CD4-positive, alpha-beta T cell treated with Interleukin-6 at 100 ng/mL for 8 hours (primary cell): ENCODE data around the gene ZNF597.

Source experiments
- DNase-seq: peaks from one replicate; pipeline ENCODE4 v3.0.0-alpha.2; 2020; ENCODE audit warnings: mixed read lengths, low spot score

ZNF597 gene, protein sequence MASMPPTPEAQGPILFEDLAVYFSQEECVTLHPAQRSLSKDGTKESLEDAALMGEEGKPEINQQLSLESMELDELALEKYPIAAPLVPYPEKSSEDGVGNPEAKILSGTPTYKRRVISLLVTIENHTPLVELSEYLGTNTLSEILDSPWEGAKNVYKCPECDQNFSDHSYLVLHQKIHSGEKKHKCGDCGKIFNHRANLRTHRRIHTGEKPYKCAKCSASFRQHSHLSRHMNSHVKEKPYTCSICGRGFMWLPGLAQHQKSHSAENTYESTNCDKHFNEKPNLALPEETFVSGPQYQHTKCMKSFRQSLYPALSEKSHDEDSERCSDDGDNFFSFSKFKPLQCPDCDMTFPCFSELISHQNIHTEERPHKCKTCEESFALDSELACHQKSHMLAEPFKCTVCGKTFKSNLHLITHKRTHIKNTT

DNA sequence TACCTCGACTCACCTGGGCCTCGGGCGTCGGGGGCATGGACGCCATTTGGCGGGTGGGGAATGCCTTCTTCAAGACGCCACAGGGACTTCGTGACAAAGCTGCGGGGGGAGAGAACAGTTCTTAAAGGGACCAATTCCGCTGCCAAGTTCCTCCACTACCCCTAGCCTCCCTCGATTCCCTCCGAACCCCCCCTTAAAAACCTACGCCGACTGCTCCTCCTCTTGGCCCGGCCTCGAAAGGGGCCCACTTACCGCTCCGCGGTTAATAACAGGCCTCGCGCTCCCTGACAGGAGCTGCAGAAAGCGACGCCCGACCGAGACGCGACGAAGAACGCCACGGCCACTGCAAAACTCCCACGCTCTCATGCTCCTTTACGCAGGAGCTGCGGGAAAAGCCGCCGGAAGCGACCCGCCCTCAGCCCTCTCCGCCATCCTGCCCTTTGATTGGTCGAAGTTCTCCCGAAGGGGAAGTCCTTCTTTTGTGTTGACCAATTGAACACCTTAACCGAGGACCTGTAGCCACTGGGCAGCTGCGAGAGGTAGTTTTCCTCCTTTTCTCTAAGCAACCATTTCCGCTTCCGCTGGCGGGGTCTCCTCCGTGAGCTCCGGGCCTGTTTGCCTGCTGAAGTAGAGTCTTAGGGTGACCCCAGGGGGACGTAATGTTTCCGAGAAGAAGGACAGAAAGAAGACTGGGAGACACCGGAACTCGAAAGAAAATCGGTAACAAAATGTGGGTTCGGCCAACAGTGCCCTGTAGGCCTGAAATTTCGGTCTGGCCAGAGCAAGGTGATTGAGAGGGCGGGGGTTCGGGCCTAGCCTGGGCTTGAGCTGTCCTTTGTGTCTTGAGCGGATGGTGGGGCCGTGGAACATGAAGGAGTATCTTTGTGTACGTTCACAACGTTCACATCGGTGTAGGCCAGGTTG lies at the start of gene ZNF597, which contains the start of gene NAA60:
Gene ZNF597, minus strand, starts transcription at position 397 of the 924 bp plus-strand sequence. Its CDS starts 351 bp downstream, at position 46.
Gene NAA60, plus strand, starts transcription at position 573 of the 924 bp plus-strand sequence. CDS start 32,548 bp downstream, outside the sequence.
- DNase-seq: peak; percentile 85

DNA sequence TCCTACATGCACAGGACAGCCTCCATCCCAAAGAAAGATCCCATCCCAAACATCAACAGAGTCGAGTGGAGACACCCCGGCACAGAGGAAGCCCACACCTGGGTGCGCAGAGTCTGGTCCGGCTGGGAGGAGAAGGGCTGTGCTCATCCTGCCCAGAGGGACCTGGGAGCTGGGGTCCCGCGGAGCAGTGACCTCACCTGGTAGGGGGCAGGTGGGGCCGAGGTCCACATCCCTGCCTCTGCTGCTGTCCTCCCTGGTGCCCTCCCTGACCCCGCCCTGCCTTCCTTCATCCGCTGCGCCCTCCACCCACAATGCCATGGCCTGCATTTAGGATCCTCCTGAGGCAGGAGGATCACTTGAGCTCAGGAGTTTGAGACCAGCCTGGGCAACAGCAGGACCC lies 49.1 kb upstream of the ZNF597 start:
- DNase-seq: no peak

GRCh38 chr16:3490911-3491629 lies 47.8 kb upstream of the ZNF597 start:
- no peak for DNase-seq

DNA sequence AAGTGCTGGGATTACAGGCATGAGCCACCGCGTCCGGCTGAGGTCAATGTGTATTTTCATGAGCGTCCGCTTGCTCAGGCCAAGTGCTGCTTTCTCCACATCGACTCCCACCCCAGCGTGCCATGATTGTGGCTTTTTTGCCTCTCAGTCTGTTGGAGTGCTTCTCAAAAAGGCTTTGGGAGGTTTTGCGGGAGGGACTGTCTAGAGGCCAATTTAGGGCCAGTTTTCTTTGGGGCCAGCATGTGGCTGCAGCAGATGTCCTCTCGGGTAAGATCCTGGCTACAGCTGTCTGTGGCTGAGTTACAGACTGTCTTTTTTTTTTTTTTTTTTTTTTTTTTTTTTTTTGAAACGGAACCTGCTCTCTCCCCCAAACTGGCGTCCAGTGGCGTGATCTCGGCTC lies 45.5 kb upstream of the ZNF597 start:
- DNase-seq: no peak

GRCh38 chr16:3487521-3488410 lies 44.5 kb upstream of the ZNF597 start:
- no peak for DNase-seq

DNA sequence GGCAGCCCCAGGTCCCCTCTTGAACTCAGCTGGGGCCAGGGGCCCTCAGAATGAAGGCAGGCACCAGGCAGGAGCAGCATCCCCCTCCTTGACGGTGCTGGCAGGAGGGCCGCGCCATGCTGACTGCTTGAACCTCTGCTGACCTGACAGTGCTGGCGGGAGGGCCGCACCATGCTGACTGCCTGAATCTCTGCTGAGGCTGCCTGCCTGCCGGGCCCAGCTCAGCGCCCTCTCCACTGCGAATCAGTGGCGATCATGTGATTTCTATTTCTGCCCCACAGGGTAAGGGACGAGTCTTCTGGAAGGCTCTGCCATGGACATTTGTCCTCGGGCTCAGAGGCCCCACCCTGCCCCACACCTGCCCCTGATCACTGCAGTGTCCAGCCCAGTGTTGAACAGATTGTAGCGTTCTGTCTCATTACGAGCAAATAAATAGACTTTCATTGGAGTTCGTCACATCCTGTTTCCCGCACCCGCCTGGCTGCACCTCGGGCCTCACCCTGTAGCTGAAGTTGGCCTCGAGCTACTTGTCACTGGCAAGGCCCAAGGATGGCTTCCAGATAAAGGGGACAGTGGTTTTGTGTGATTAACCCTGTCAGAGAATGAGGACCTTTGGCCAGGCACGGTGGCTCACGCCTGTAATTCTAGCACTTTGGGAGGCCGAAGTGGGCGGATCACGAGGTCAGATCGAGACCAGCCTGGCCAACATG lies 43.4 kb upstream of the ZNF597 start:
- DNase-seq: no peak

DNA sequence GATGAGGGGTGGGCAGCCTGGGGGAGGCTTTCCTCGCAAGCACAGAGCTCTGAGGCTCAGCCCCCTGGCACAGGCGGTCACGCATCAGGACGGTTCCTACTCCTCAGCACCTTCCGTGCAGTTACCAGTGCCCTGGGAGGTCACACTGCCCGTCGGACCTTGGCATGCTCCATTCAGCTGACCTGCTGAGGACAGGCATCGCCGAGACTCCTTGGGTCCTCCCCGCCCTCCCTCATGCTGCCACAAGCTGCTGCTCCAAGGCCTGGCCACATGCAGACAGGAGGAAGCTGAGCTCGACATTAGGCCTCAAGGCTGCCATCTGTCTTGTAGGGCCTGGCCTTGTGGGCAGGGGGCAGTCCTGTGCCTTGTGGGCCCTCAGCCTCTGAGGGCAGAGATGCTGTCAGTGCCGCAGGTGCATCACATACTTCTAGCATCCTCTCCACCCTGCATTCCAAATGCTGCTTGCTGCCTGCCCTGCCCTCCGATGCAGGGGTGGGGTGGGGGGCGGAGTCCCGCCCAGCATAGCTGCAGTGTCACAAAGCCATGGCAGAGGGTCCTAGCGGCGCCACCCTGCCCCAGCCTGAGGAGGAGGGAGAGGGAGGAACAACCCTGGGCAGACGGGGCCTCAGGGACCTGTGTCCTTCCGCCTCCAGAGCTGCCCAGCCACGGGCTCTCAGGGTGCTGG lies 42.7 kb upstream of the ZNF597 start:
- no peak for DNase-seq

DNA sequence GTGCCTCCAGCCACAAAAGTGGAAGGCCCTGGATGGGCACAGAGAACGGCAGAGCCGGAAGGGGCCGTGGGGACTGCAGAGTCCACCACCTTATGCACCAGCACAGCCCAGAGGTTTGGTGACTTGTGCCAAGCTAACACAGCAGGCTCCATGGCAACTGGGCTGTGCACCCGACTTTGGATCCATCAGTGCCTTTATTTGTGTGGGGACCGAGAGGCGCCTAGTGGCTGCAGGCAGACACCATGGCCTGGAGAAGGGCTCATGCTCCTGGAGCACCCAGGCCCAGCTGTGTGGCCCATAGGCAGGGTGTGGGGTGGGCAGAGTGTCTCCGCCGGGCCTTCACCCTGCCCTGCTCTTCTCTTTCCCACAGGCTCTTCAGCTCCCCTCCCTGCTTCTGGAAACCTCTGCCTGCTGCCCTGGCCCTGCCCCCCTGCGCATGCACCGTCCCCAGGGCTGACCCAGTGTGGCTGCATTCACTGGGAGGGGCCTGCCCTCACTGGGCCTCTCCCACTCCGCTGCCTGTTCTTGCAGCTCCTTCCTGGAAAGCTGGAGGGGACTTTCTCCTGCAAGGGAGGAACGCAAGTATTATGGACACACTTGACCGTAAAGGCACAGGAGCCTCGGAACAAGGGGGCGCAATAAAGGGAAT lies 41.9 kb upstream of the ZNF597 start:
- DNase-seq: no peak

DNA sequence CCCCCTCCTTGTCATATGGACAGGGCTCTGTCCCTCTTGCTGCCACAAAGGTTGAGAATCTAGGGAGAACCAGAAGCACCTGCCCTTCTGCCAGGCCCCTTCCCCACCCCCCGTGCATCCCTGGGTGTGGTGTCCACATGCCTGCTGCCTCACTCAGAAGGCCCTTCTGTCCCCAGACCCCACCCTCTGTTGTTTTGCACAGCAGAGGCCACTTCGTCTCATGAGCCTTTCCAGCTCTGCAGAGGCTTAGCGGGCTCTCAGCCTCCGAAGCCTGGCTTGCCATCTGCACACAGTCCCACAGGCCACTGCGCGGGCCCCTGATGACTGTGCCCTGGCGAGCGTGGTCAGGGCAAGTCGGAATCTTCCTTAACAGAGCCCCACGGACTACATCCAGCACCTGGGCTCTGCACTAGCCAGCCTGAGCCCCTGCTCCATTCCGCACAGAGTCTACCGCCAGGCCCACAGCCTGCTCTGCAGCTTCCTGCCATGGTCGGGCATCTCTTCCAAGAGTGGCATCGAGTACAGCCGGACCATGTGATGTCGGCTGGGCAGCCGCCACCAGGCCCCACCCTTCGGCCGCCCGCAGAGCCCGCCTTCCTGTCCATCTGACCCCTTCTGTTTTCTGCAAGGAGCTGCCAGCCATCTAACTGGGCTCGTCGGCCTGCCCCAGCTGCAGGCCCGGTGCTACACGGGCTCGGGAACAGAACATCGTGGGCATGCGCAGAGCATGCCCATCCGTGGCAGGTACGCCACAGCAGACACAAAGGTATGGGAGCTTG lies 41.2 kb upstream of the ZNF597 start:
- no peak for DNase-seq

- no peak for DNase-seq
These were observed 39.4 kb upstream of the ZNF597 start for GRCh38 chr16:3482659-3483241.

DNA sequence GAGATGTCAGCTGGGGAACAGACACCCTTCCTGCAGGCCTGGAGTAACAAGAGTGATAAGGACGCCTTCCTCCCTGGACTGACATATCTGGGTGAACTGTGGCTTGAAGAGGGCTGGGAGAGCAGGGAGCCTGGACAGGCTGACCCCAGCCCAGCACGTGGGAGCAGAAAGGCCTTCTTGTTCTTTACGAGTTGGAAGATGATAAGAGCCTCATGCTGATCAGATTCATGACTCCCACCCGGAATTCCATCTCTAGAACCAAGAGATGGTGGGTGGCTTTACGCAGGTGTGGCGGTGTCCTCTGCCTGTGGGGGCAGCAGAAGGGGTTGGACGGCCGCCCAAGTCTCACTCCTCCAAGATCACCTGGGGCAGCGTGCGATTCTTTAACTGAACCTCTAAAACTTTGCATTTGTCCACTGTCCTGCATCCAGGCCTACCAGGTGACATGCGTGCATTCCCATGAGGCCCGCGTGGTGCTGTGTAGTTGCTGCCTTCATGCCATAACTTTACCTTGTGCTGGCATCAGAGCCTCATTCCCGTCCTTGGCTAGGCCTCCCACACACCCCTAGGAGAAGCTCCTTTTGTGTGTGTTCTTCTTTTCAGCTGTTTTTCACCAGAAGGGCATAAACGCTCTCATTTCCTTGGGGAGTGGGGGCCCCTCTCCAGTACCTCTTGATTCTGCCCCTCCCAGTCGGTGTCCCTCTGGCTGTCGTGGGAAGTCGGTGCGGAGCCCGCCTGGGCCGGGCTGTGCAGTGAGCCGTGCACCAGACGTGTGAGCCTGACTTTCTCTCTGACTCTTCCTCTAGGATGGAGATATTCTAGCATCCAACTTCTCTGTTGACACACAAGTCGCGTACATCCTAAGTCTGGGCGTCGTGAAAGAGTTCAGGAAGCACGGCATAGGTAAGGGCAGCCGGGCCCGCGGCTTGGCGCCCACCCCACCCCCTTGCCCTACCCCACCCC lies 38.7 kb upstream of the ZNF597 start:
- no peak for DNase-seq

GRCh38 chr16:3480901-3481695 lies 37.8 kb upstream of the ZNF597 start:
- no peak for DNase-seq

- no peak for DNase-seq
These were observed 36.4 kb upstream of the ZNF597 start for GRCh38 chr16:3479654-3480216.

DNA sequence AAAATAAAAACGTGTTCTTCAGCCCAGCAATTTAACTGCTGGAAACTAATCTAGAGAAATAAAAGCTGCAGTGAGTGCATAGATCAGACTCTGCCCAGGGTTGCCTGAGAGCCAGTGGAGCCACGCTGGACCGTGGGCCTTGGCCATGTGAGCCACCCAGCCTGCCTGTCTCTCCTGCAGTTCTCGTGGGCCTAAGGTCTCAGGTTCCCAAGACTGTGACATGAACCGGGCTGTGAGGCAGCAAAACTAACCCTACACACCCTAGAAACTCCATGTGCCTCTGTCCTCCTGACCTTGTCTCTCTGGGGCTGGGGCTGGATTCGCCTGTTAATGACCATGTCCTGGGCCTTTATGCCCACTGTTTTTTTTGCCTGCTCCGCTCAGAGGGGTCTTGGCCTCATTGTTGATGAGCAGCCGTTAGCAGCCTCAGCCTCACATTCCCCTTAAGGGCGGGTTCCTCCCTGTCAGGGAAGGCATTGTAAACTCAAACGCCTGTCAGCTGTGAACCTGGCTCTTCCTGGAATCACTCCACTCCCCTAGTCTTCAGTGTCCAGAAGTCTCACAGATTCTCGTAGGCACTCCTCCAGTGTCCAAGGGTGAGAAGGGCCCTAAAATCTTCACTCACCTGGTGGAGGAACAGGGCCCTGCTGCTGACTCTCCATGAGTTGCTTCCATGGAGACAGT lies 35.1 kb upstream of the ZNF597 start:
- DNase-seq: no peak

- DNase-seq: no peak
These were observed 33.1 kb upstream of the ZNF597 start for GRCh38 chr16:3476409-3476808.
